HTR-8/SVneo (cell line): ENCODE data around the gene PATZ1.

Experiments
- DNase-seq: peaks from one replicate; pipeline ENCODE4 v3.0.0; 2011; ENCODE audit warnings: low spot score, mixed read lengths; ENCODE audit not compliant: insufficient read length
- FAIRE-seq: peaks from 2 replicates; lab custom pipeline; 2011; peaks lifted over from hg19 to GRCh38; lab: Jason Lieb, UNC

PATZ1 gene

DNA sequence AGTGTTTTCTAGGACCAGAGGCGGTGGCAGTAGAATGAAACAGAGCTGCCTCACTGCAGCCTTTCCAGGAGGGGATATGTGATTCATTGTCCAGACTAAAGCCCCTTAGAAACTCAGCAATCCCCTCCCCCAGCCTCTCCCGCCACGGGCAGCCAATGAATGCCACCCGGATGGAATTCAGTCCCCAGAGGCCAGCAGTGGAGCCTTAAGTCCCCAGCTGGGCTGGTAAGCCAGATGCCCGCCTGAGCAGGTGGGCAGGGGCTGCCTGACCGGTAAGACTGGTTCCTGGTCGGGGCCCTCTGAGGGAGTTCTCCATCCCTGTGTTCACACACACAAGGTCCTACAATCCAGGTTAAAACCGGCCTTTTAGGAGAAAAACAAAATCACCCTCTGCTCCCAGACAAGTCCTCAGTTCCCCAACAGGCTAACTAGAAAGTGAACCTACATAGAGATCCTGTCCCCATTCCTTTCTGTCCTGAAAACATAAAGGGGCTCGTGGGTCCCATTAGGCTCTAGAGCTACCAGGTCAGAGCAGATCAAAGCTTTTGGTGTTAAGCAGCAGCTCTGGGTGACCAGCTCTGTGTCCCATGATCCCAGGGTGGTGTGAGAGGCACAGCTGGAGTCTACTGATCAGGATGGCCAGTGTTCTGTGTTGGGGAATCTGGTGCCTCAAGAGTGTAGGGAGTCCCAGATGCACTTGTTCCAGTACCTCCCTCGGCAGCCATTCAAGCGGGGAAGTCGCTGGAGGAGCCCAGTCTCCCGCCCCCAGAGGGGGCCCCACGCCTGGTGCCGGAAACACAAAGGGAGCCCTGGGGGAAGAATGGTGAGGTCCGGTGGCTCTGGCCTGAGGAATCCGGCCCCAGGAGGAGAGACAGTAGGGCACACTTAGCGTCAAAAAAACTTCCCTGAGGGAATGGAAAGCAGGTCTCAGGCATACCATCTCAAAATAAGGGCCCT is 2.6 kb downstream of the PATZ1 start:
- FAIRE-seq, result no peak
- DNase-seq, result no peak

- DNase-seq, result no peak
- FAIRE-seq, result no peak
Measured at GRCh38 chr22:31342389-31343140, 3.6 kb downstream of the PATZ1 start.

- DNase-seq (no peak), FAIRE-seq (no peak)
Measured at GRCh38 chr22:31341386-31342088, 4.6 kb downstream of the PATZ1 start.

DNA sequence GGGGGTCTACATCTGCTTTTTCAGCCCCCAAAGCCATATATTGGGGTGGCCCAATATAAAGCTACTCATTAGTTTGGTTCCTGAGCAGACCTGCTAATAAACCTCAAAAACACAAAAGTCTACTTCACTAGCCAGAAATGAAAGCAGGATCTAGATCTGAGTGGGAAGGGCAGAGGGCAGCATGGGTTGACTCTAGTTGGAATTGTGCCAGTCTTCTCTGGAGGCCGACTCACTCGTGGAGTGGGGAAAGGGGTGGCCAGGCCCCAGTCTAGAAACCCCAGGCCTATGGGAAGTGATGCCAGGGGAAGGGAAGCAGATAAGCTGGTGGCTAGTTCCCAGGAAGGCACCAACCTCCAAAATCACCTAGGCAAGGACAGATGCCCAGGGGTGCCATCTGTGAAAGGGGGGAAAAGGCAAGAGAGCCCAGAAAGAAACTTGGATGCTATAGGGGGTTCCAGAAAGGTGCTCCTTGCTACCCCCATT is 5.3 kb downstream of the PATZ1 start:
- FAIRE-seq, result no peak
- no peak for DNase-seq

DNA sequence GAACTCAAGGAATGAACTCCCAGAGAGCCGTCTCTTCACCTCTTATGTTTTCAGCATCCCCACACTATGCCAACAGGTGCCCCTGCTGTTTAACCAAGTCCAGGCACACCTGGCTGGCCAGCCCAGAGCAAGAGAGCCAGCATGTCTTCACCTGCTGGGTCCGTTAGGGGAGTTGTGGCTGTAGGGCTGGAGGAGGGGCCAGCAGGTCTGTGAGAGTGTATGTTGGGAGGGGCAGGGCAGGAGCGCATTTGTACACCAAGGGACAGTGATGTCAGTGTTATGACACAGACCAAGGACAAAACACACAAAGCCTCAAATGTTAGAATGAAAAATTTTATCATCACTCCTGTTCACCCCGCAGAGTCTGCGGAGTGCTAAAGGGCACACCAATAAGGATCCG is 5.8 kb downstream of the PATZ1 start:
- DNase-seq, result no peak
- no peak for FAIRE-seq

DNA sequence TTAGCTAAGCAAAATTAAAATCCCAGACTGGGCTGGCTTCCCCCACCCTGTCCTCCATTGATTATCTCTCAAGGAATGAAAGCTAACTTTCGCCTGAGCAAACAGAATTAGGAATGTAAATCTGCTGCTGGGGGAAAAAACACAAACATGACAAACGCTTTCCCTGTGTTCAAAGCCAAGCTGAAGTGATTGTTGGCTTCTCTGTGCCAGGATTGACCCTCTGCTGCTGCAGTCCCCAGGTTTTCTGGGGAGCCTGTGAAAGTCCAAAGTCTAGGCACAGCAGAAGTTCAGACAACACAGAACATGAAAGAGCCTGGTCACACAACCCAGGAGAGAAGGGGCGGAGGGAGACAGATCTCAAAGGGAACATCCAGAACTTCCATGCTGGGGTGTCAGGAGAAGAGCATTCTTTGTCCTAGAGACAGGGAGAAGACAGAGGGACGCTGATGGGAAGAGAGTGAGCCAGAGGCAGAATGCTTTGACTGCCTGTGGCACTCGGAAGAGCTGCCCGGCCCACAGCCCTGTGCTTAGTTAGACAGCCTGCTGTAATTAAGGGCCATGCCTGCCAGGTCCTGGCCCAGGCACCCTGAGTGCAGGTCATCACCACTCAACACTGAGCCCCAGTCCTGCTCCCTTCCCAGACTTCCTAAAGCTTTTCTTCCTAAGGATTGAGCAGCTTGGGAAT is 6.9 kb downstream of the PATZ1 start:
- DNase-seq, result no peak
- no peak for FAIRE-seq

- no peak for FAIRE-seq
- DNase-seq, result no peak
Measured at GRCh38 chr22:31337178-31337577, 9.0 kb downstream of the PATZ1 start.

GRCh38 chr22:31334329-31334728 is 11.8 kb downstream of the PATZ1 start:
- no peak for FAIRE-seq
- DNase-seq, result no peak

DNA sequence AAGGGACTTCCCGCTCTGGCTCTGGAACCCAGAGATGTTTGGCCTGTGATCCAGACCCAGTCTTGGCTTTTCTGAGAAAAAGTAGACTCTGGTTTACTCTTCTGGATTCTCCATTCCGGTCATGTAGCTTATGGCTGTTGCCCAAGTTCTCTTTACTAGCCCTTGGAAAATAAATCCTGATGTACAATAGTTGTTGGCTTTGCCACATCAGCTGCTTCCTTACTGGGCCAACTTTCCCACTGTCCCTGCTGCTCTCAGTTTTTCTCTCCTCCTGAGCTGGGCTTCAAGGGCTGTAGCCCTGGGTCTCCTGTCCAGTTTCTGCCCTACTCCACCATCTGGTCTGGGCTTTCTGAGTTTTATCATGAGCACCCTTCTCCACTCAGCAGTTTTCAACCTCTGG is 12.5 kb downstream of the PATZ1 start:
- no peak for FAIRE-seq
- no peak for DNase-seq

DNA sequence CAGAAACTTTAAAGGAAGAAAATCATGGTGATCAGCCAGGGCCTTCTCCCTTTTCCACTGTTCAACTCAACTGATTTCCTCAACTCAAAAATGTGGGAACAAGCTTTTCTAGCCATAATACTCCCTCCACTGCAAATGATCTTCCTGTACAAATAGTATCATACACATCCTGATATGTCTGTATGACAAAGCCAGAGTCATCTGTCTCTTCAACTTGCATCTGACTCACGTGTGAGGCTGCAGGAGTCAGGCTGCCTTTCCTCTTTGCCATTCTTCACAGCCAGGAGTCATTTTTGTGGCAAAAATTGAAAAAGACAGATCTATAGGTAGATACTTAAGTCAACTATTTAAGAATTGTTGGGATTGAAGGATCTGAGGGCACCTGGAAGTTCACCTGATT is 13.3 kb downstream of the PATZ1 start:
- FAIRE-seq (no peak), DNase-seq (no peak)

GRCh38 chr22:31332010-31332409 is 14.1 kb downstream of the PATZ1 start:
- DNase-seq (no peak), FAIRE-seq (no peak)

DNA sequence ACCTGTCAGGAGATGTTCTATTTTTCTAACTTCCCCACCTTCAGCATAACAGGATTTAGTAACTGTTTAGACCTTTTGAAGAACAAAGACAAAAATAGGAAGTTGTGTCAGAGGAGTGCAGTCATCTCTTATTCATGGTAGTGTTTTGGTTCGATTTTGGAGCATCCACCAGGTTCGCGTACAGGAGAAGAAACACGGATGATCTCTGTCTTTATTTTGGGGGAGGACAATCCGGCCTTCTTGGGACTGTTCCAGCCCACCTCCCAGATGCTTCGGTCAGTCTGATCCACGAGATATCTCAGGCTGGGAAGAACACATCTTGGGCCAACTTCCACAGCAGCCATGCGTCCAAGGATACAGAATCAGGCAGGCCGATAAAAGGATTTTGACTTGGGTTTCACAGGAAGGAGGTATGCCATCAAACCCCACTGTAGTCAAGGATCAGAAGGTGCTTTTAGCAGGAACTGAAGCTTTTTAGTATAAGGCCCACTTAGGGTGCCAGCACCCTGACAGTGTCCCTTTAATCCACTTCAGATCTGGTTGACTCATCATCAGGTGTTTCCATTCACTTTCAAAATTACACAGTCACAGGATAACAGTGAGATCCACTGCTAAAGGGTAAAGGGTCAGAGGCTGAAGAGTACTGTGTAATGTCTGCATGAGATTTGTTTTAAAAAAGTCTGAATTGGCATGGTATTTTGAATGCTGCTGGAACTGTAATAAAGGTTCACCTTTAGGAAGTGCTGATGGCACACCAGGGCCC is 16.5 kb downstream of the PATZ1 start:
- DNase-seq (no peak), FAIRE-seq (no peak)

GRCh38 chr22:31329029-31329428 is 17.1 kb downstream of the PATZ1 start:
- no peak for DNase-seq

DNA sequence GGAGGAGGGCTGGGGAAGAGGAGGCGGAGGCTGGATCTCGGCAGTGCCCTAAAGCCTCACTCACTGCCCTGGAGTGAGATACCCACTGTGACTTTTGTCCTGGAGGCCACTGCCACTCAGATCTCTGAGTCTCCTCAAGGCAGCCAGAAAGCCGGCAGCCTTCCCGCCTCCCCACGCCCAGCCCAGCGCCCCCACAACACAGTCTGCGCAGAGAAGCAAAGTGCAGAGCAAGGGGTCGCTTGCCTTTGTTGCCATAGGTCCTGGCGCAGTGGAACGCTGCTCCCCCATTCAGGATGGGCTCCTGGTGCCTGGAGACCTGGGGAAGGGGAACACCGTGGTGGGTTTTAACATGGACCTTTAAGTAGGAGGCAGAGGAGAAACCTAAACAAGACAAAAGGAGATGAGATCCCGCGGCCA is 17.6 kb downstream of the PATZ1 start:
- FAIRE-seq (no peak), DNase-seq (no peak)

More at GRCh38 chr22:31329029-31329428, 17.1 kb downstream of the PATZ1 start:
- FAIRE-seq, result no peak

- FAIRE-seq, result no peak
- no peak for DNase-seq
Measured at GRCh38 chr22:31327806-31328543, 18.2 kb downstream of the PATZ1 start.

GRCh38 chr22:31326877-31327276 is 19.3 kb downstream of the PATZ1 start:
- no peak for DNase-seq
- no peak for FAIRE-seq

DNA sequence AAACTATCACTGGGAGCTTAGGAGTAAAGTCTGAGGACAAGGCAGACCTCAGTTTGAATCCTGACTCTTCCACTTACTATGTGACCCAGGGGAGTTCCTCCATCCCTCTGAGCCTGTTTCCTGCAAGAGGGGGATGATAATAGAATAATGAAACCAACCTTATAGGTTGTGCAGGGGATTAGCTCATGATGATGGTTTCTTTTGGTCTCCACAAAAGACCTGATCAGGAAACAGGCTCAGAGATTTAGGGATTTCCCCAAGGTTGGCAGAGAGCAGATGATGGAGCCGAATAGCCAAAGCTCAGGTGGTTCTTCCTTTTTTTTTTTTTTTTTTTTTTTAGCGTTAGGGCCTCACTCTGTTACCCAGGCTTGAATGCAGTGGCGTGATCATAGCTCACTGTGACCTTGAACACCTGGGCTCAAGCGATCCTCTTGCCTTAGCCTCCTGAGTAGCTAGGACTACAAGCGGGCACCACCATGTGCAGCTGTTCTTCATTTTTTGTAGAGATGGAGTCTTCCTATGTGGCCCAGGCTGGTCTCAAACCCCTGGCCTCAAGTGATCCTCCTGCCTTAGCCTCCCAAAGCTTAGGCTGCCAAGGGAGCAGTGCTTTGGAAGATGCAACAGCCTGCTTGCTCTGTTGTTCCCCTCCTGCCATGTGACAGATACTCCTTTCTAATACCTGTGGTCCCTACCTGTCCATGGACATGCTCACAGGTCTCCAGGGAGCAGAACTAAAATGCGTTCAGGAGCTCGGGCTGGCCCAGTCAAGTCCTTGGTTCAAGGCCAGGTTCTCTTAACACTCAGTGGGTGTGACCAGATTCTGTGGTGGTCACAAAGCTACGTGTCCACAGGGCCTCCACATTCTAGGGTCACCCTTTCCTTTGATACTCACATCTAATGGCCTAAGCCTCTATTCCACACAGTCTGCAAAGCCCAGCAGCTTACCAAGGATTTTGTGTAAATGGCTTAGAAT is 22.3 kb downstream of the PATZ1 start:
- DNase-seq (no peak), FAIRE-seq (no peak)
